ENCODE data around the gene AGFG2. TPM values are rescaled to one million over a fixed set of nuclear protein-coding genes. Genes with fewer than 3 reads are reported as not detected.
A peak's percentile ranks its signal among the peaks of the same experiment; 100 is the strongest.

The AGFG2 gene
- total and polyA plus RNA-seq, 2 of the 13 experiments (the other 11 are each of a cell fraction or from before 2014, with no cell fraction given) = 125 to 132 TPM

GRCh38 chr7:100545360-100546128, 6.5 kb downstream of the AGFG2 start (continued):
- TF ChIP-seq MYNN (CRISPR knock-in tag; IDR thresholded peaks at IDR 0.05; ENCODE audit: low read depth) = no peak; the same call in 1 of the 2 replicates
- TF ChIP-seq ZNF850 (CRISPR knock-in tag; conservative IDR thresholded peaks at IDR 0.05) = no peak
- no peak for TF ChIP-seq ZNF570 (CRISPR knock-in tag; IDR thresholded peaks at IDR 0.05; ENCODE audit: borderline replicate concordance)
- TF ChIP-seq, protein P1, sequence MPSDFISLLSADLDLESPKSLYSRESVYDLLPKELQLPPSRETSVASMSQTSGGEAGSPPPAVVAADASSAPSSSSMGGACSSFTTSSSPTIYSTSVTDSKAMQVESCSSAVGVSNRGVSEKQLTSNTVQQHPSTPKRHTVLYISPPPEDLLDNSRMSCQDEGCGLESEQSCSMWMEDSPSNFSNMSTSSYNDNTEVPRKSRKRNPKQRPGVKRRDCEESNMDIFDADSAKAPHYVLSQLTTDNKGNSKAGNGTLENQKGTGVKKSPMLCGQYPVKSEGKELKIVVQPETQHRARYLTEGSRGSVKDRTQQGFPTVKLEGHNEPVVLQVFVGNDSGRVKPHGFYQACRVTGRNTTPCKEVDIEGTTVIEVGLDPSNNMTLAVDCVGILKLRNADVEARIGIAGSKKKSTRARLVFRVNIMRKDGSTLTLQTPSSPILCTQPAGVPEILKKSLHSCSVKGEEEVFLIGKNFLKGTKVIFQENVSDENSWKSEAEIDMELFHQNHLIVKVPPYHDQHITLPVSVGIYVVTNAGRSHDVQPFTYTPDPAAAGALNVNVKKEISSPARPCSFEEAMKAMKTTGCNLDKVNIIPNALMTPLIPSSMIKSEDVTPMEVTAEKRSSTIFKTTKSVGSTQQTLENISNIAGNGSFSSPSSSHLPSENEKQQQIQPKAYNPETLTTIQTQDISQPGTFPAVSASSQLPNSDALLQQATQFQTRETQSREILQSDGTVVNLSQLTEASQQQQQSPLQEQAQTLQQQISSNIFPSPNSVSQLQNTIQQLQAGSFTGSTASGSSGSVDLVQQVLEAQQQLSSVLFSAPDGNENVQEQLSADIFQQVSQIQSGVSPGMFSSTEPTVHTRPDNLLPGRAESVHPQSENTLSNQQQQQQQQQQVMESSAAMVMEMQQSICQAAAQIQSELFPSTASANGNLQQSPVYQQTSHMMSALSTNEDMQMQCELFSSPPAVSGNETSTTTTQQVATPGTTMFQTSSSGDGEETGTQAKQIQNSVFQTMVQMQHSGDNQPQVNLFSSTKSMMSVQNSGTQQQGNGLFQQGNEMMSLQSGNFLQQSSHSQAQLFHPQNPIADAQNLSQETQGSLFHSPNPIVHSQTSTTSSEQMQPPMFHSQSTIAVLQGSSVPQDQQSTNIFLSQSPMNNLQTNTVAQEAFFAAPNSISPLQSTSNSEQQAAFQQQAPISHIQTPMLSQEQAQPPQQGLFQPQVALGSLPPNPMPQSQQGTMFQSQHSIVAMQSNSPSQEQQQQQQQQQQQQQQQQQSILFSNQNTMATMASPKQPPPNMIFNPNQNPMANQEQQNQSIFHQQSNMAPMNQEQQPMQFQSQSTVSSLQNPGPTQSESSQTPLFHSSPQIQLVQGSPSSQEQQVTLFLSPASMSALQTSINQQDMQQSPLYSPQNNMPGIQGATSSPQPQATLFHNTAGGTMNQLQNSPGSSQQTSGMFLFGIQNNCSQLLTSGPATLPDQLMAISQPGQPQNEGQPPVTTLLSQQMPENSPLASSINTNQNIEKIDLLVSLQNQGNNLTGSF (CRISPR knock-in tag; IDR thresholded peaks at IDR 0.05) = no peak
- TF ChIP-seq CERS6 (CRISPR knock-in tag; IDR thresholded peaks at IDR 0.05) = no peak
- TF ChIP-seq BCL6 (CRISPR knock-in tag; IDR thresholded peaks at IDR 0.05) = 0 out of 2 replicates have a peak, but pooled peaks have one; percentile 31
- TF ChIP-seq, protein P2, sequence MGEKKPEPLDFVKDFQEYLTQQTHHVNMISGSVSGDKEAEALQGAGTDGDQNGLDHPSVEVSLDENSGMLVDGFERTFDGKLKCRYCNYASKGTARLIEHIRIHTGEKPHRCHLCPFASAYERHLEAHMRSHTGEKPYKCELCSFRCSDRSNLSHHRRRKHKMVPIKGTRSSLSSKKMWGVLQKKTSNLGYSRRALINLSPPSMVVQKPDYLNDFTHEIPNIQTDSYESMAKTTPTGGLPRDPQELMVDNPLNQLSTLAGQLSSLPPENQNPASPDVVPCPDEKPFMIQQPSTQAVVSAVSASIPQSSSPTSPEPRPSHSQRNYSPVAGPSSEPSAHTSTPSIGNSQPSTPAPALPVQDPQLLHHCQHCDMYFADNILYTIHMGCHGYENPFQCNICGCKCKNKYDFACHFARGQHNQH (CRISPR knock-in tag; IDR thresholded peaks at IDR 0.05) = peak; percentile 24; the same call in 1 of the 2 replicates
- peak; percentile 33; the same call in 1 of the 2 replicates for TF ChIP-seq SP5 (CRISPR knock-in tag; IDR thresholded peaks at IDR 0.05; ENCODE audit: borderline replicate concordance, low read depth)
- TF ChIP-seq ZNF780A (CRISPR knock-in tag; IDR thresholded peaks at IDR 0.05) = no peak
- TF ChIP-seq PHB2 (IDR thresholded peaks at IDR 0.05; ENCODE audit: partially characterized antibody) = no peak
- TF ChIP-seq NFIC (IDR thresholded peaks at IDR 0.05; ENCODE audit: low read length) = no peak
- TF ChIP-seq ZNF451 (CRISPR knock-in tag; IDR thresholded peaks at IDR 0.05) = no peak
- TF ChIP-seq MAFK (conservative IDR thresholded peaks at IDR 0.05 in 1 of 2, IDR thresholded peaks at IDR 0.05 in 1 of 2; ENCODE audit: low read length in 2 of 2) = no peak
- TF ChIP-seq TRAFD1 (CRISPR knock-in tag; IDR thresholded peaks at IDR 0.05; ENCODE audit: borderline replicate concordance) = no peak
- TF ChIP-seq ZNF292 (CRISPR knock-in tag; IDR thresholded peaks at IDR 0.05; ENCODE audit: borderline replicate concordance, low read depth) = peak; percentile 39; the same call in 1 of the 2 replicates
- no peak for TF ChIP-seq TEAD2 (CRISPR knock-in tag; IDR thresholded peaks at IDR 0.05)
- no peak for TF ChIP-seq ZSCAN30 (CRISPR knock-in tag; IDR thresholded peaks at IDR 0.05)
- peak; percentile 54; the same call in 1 of the 2 replicates for TF ChIP-seq ZNF746 (CRISPR knock-in tag; IDR thresholded peaks at IDR 0.05)
- peak; percentile 43 for TF ChIP-seq HDAC2 (CRISPR knock-in tag; IDR thresholded peaks at IDR 0.05)
- no peak for TF ChIP-seq ZNF354B (CRISPR knock-in tag; IDR thresholded peaks at IDR 0.05)
